ENCODE results near the gene RNPEP. TPM values are rescaled to one million over a fixed set of nuclear protein-coding genes. Genes with fewer than 3 reads are reported as not detected.

RNPEP gene
- total and polyA plus RNA-seq, 2 experiments from 2014 or later = 32.1 to 80.3 TPM

GRCh38 chr1:201944639-201945038 lies 37.8 kb upstream of the RNPEP start (continued):
- TF ChIP-seq ZNF462 (CRISPR knock-in tag; IDR thresholded peaks at IDR 0.05) (no peak), ZNF114 (CRISPR knock-in tag; IDR thresholded peaks at IDR 0.05) (no peak), EZH2phosphoT487 (IDR thresholded peaks at IDR 0.05; ENCODE audit: unreplicated experiment) (no peak)

GRCh38 chr1:201945157-201945556 lies 37.3 kb upstream of the RNPEP start:
- H4K20me1 ChIP-seq (replicated peaks; ENCODE audit: insufficient read depth) = no peaks in the 10 kb centered on the region
- peaks cover 22% of the 10 kb centered on the region for H3K27me3 Mint-ChIP-seq (ENCODE audit: insufficient read depth, low read depth, poor library complexity)
- H3K4me3 Mint-ChIP-seq = peak overlapping the region; percentile 84
- H3K4me1 Mint-ChIP-seq = peaks cover 35% of the 10 kb centered on the region
- H3K27ac ChIP-seq (ENCODE audit: low read depth) = no peak overlapping the region
- H2AFZ ChIP-seq = no peak overlapping the region
- H3K4me1 ChIP-seq (ENCODE audit: insufficient read depth) = peaks cover 4% of the 10 kb centered on the region; the same call in 1 of the 2 replicates
- peaks cover 8% of the 10 kb centered on the region; the same call in 1 of the 2 replicates for H3F3A ChIP-seq (replicated peaks; ENCODE audit: low read depth)
- H3K27me3 ChIP-seq (ENCODE audit: insufficient read depth) = peaks cover 18% of the 10 kb centered on the region
- no peak overlapping the region for H3K27ac Mint-ChIP-seq
- peak overlapping the region; percentile 55 for H3K4me3 ChIP-seq
- no peaks in the 10 kb centered on the region for H3K36me3 ChIP-seq (ENCODE audit: insufficient read depth)
- no peaks in the 10 kb centered on the region for H3K36me3 Mint-ChIP-seq (ENCODE audit: low read depth)
- TF ChIP-seq ZNF331 (CRISPR knock-in tag; IDR thresholded peaks at IDR 0.05; ENCODE audit: low read depth) = no peak
- peak; percentile 43 to 54 for TF ChIP-seq CTCF (conservative IDR thresholded peaks at IDR 0.05; ENCODE audit: low read depth in 2 of 2)
- no peaks in the 10 kb centered on the region for H3K9me2 ChIP-seq (ENCODE audit: insufficient read depth)
- no peaks in the 10 kb centered on the region for H3K9me3 Mint-ChIP-seq
- H3K79me2 ChIP-seq (replicated peaks; ENCODE audit: insufficient read depth) = no peaks in the 10 kb centered on the region
- ATAC-seq = 0 out of 3 replicates have a peak, but pooled peaks have one; percentile 2
- peak; percentile 69 for DNase-seq (ENCODE audit: low spot score)
- peak overlapping the region; percentile 87 for H3K4me2 ChIP-seq

Measured in GM23338 (cell line).